PC-9 (cell line): ENCODE measurements around the gene ALMS1.
"Not testable (repeated sequence)": the region's sequence is repeated elsewhere in the genome, so short reads cannot be mapped to it uniquely, and the experiment has no call there.

Experiments used
- EZH2 ChIP-seq: fragments of 200-600 bp; sonication (generic); IDR thresholded peaks from 2 replicates; pipeline ENCODE4 v1.8.0; 2017; ENCODE audit warnings: antibody characterized with exemption, low read depth
- TF ChIP-seq, protein P1 (sequence below): fragments of 200-600 bp; sonication (generic); conservative IDR thresholded peaks from 2 replicates; pipeline ENCODE4 v1.6.1; 2017; ENCODE audit warnings: mixed run types, antibody characterized with exemption, mild to moderate bottlenecking, moderate library complexity

DNA sequence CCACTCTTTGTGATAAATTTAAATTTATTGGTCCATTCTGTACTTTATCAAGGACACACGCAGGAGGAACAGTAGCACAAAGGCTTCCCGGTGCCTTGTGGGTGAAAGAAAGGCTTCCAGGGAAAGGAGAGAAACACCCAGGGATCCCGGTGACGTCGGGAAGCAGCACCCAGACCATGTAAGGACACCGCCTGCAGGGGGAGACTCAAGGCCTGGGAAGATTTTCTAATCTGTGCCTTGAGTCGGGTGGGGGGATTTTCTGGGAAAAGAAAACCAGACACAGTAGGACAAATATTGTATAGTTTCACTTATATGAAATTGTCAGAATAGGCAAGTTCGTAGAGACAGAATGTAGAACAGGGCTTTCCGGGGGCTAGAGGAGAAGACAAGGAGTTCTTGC is 239.0 kb downstream of the ALMS1 start:
- TF ChIP-seq EZH2 = not testable (repeated sequence)
- TF ChIP-seq, protein P1, sequence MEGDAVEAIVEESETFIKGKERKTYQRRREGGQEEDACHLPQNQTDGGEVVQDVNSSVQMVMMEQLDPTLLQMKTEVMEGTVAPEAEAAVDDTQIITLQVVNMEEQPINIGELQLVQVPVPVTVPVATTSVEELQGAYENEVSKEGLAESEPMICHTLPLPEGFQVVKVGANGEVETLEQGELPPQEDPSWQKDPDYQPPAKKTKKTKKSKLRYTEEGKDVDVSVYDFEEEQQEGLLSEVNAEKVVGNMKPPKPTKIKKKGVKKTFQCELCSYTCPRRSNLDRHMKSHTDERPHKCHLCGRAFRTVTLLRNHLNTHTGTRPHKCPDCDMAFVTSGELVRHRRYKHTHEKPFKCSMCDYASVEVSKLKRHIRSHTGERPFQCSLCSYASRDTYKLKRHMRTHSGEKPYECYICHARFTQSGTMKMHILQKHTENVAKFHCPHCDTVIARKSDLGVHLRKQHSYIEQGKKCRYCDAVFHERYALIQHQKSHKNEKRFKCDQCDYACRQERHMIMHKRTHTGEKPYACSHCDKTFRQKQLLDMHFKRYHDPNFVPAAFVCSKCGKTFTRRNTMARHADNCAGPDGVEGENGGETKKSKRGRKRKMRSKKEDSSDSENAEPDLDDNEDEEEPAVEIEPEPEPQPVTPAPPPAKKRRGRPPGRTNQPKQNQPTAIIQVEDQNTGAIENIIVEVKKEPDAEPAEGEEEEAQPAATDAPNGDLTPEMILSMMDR = peak; percentile 25; the same call in 1 of the 2 replicates
